ENCODE results near the gene TMEM92.

TMEM92 gene

GRCh38 chr17:50274142-50274896 is at the start of gene TMEM92:
Gene TMEM92, plus strand, starts transcription at chr17:50274466. Its CDS starts 36 bp downstream, at chr17:50274502.
- TF ChIP-seq CTCF (IDR thresholded peaks at IDR 0.05; ENCODE audit: borderline replicate concordance, control extremely low read depth, extremely low read depth, insufficient read depth, missing control alignments): no peak
- in situ Hi-C loops (cut with MboI; ENCODE audit: low sequenced_read_pairs, unreplicated experiment): no loop called here
- DNase-seq (ENCODE audit: low spot score): peak; percentile 40

GRCh38 chr17:50225701-50226240 is 48.5 kb upstream of the TMEM92 start:
- in situ Hi-C loops (cut with MboI; ENCODE audit: low sequenced_read_pairs, unreplicated experiment): no loop called here
- no peak for DNase-seq (ENCODE audit: low spot score)
- TF ChIP-seq CTCF (IDR thresholded peaks at IDR 0.05; ENCODE audit: borderline replicate concordance, control extremely low read depth, extremely low read depth, insufficient read depth, missing control alignments): no peak

- in situ Hi-C loops (cut with MboI; ENCODE audit: low sequenced_read_pairs, unreplicated experiment): no loop called here
- no peak for DNase-seq (ENCODE audit: low spot score)
- no peak for TF ChIP-seq CTCF (IDR thresholded peaks at IDR 0.05; ENCODE audit: borderline replicate concordance, control extremely low read depth, extremely low read depth, insufficient read depth, missing control alignments)
Observed at GRCh38 chr17:50234581-50234980, 39.7 kb upstream of the TMEM92 start.

- in situ Hi-C loops (cut with MboI; ENCODE audit: low sequenced_read_pairs, unreplicated experiment): no loop called here
- TF ChIP-seq CTCF (IDR thresholded peaks at IDR 0.05; ENCODE audit: borderline replicate concordance, control extremely low read depth, extremely low read depth, insufficient read depth, missing control alignments): no peak
- no peak for DNase-seq (ENCODE audit: low spot score)
Observed at GRCh38 chr17:50237901-50238300, 36.4 kb upstream of the TMEM92 start.

- no peak for DNase-seq (ENCODE audit: low spot score)
Observed at GRCh38 chr17:50238601-50239280, 35.5 kb upstream of the TMEM92 start.

More at GRCh38 chr17:50238601-50239280, 35.5 kb upstream of the TMEM92 start:
- in situ Hi-C loops (cut with MboI; ENCODE audit: low sequenced_read_pairs, unreplicated experiment): no loop called here
- no peak for TF ChIP-seq CTCF (IDR thresholded peaks at IDR 0.05; ENCODE audit: borderline replicate concordance, control extremely low read depth, extremely low read depth, insufficient read depth, missing control alignments)
